GM19035 (cell line): Measurements from ENCODE around the gene PFDN5.

ENCODE experiments used
- ATAC-seq: cut with Tn5 transposase; IDR thresholded peaks from one replicate; pipeline ENCODE4 v1.9.1; 2021; ENCODE audit not compliant: unreplicated experiment

PFDN5 gene

DNA sequence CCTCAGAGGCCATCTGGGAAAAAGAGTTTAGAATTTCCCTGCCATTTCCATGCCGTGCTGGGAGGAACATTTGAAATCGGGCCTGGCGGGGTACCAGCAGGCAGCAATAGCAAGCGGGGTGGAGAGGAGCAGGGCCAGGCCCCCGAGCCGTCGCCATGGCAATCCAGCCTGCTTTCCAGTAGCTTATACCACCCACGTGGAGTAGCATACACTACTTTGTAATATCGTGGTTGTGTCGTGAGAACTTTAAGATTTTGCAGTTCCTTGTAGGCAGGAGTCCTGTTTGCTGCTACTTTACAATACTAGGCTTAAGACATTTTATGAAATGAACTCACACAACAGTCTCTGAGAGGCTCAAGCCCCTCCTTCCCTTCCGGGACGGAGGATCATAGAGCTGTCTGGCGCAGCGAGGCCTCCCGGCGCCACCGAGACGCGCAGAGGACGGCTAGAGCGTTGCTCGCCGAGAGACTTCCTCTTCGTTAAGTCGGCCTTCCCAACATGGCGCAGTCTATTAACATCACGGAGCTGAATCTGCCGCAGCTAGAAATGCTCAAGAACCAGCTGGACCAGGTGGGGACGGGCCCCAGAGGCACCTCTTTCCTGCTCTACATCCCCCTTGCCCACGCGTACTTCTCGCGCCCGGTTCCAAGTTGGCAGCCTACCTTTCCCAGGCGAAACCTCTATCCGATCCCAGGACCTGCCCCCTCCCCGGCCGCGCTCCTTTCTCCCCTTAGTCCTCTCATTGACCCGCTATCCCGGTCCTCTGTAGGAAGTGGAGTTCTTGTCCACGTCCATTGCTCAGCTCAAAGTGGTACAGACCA is at the start of gene PFDN5:
Gene PFDN5, plus strand, starts transcription at position 473 of the 821 bp plus-strand sequence. Its CDS starts 26 bp downstream, at position 499.
- peak; percentile 82 for ATAC-seq

GRCh38 chr12:53251477-53252348 is 43.6 kb upstream of the PFDN5 start:
- ATAC-seq = peak; percentile 84

- ATAC-seq = no peak
Observed at GRCh38 chr12:53252349-53252916, 42.9 kb upstream of the PFDN5 start.

GRCh38 chr12:53253298-53253697 is 42.0 kb upstream of the PFDN5 start:
- ATAC-seq = no peak

DNA sequence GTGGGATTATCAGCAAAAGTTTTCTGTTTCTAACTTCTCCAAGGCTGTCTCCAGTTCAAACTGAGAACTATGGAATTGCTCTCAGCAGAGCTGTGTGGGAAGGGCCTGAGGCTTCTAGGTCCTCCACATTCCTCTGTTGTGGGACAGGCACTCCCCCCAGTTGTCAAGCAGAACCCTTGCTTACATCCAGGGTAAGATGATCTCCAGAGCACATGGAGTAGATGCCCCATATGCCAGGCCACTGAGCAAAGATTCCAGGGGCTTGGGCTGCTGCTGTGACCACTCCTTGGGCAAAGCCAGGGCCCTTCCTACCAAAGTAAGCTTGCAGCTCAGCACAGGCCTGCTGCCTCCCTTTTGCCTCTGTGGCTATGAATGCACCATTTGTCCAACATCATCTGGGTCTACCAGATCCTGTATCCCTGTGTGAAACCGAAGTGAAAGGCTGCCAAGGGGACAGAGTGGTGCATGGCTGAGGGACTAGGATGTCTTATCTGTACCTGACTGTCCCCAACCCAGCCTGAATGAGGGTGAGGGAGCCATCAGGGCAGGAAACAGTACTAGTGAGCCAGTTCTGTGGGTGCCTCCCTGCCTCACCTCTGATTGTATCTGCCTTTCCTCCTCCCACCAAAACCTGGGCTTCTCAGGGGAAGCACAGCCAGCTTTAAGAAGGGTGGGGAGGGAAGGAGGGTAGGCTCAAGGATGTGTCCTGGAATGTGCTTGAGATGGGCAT is 40.4 kb upstream of the PFDN5 start:
- ATAC-seq = no peak

- no peak for ATAC-seq
Observed at GRCh38 chr12:53255996-53256395, 39.3 kb upstream of the PFDN5 start.

DNA sequence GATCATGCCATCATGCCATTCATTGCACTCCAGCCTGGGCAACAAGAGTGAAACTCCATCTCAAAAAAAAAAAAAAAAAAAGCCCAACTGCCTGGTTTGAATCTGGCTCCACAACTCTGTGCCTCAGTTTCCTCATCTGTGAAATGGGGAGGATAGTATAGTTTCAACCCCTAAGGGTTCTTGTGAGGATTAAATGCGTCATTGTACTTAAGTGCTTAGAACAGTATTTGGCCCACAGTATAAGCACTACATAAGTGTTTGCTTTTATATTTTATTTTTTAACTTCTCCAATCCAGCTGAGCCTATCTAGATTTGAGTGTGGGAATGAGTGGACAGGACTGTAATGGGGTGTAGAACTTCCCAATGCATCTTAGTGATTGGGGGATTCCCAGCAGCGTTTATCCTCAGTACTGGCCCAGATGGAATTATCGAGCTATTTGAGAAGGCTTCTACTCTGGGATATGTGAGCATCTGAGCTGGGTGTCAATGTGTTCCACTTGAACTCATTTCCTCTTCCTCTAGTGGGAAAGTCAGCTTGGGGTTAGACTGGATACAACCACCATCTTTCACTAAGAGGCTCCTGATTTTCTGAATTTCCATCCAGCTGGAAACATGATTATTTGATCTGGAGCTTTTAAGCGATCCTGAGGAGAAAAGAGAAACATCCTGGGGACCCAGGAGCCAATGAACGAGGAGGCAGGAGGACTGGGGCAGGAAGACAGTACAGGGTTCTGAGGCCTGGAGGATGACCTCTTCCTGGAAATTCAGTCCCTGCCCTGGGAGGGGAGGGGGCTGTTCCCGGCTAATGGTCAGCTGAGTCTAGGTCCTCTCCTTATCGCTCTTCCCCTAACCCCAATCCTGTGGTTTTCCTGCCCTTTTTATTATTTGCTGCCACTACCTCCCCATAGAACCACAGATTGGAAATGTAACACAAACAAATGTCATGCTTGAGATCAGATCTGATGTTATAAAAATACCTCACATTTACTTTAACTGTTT is 36.5 kb upstream of the PFDN5 start:
- no peak for ATAC-seq

DNA sequence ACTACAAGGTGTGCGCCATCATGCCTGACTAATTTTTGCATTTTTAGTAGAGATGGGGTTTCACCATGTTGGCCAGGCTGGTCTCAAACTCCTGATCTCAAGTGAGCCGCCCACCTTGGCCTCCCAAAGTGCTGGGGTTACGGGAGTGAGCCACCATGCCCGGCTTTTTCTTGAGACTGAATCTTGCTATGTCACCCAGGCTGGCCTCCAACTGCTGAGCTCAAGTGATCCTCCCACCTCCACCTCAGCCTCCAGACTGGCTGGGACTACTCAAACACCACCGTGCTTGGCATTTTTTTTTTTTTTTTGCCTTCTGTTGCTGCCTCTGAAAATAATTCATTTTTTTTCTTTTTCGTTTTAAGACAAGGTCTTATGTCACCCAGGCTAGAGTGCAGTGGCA is 35.5 kb upstream of the PFDN5 start:
- no peak for ATAC-seq

DNA sequence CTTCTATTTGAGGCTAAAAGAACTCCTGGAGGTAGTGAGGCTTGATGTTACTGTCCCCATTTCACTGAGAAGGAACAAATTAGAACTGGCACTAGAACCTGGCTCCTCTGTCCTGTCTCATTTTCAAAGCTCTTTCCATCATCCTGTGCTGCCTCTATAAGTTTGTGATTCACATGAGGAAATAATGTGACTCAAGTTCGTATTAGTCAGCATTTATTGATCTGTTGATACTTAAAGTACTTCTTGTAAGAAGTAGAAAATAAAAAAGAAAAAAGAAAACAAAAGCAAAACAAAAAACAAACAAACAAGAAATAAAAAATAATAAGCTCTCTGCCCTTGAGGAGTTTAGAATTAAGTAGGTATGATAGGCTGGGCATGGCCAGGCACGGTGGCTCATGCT is 29.6 kb upstream of the PFDN5 start:
- no peak for ATAC-seq

GRCh38 chr12:53267306-53267998 is 27.9 kb upstream of the PFDN5 start:
- ATAC-seq = peak; percentile 11

DNA sequence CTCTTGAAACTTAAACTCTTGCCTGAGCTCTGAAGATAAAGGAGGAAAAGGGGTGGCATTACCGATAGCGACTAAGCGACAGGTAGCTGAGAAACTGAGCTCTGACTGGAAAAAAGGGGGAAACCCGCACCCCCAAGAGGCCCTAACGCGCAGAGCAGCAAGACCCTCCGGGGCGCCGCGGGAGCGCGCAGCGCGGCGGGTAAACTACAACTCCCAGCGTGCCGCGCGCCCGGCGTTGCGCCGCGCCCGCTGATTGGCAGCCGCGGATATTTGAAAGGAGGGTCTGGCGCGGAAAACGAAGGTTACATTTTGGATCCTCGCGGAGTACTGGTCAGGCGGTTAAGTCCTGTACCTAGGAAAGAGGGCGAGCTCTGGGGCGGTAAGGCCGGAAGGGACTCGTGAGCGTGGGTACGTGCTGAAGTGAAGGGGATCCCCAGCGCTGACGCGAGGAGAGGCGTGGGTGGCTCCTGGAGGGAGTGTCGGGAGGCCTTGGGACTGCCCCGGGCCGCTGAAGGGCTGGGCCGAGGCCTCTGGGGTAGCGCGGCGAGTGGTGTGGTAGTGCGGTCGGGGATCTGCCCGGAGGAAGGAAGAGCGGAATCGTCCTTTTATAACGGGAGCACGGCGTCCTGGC is 27.2 kb upstream of the PFDN5 start, which contains the start of gene ESPL1:
Gene ESPL1, plus strand, starts transcription at position 301 of the 631 bp plus-strand sequence. CDS start 468 bp downstream, outside the sequence.
- ATAC-seq = peak; percentile 84

- ATAC-seq = peak; percentile 6
Observed at GRCh38 chr12:53268630-53269562, 26.4 kb upstream of the PFDN5 start.

GRCh38 chr12:53274445-53274844 is 20.9 kb upstream of the PFDN5 start:
- ATAC-seq = no peak

DNA sequence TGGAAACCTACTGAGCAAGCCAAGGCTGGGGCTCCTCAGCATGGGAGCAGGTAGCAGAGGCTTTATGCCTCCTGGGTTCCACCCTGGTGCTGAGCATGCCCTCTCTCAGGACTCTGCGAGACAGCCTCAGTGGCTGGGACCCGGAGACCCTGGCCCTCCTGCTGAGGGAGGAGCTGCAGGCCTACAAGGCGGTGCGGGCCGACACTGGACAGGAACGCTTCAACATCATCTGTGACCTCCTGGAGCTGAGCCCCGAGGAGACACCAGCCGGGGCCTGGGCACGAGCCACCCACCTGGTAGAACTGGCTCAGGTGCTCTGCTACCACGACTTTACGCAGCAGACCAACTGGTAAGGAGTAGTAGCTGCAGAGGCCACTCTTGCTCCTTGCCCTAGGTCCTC is 18.8 kb upstream of the PFDN5 start:
- ATAC-seq = no peak

DNA sequence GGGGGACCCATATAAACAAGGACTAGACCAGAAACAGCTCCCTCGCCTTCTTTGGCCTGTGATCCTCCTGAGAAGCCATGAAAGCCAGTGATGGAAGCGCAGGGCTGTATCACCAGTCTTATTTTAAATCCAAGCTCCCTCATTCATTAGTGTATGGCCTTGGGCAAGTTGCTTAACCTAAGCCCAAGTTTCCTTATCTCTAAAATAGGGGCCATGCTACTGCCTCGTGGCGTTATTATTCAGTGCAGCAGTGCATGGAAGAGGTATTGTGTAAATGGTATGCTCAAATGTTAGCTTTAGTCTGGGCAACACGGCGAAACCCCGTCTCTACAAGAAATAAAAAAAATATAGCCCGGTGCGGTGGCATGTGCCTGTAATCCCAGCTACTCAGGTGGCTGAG is 17.4 kb upstream of the PFDN5 start:
- no peak for ATAC-seq

- ATAC-seq = no peak
Observed at GRCh38 chr12:53279283-53279869, 16.0 kb upstream of the PFDN5 start.

DNA sequence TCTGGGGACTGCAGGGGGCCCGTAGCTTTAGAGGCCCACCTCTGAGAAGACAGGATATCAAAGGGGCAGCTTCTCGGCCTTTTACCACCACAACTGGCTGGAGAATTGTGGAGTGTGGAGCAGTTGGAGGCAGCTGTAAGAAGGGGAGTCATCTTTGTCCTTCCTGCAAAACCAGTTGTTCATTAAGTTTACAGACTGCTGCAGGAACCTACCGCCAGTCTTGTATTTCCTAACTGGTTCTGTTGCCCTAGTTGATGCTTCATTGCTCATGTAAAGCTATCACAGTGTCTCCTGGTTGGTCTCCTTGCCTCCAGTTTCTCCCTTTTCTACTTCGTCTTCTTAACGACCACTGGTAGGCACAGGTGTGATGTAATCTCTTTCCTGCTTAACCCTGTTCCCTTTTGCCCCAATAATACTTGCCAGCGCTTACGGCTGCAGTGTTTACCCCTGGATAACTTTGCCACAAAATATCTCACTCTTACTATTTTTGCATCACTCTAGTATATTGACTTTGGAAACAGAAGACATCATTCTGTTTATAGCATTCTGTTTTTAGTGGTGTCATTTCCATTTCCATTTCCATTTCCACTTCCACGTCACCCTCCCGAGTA is 15.3 kb upstream of the PFDN5 start:
- ATAC-seq = no peak
